ENCODE results near the gene E2F3.

The E2F3 gene

DNA sequence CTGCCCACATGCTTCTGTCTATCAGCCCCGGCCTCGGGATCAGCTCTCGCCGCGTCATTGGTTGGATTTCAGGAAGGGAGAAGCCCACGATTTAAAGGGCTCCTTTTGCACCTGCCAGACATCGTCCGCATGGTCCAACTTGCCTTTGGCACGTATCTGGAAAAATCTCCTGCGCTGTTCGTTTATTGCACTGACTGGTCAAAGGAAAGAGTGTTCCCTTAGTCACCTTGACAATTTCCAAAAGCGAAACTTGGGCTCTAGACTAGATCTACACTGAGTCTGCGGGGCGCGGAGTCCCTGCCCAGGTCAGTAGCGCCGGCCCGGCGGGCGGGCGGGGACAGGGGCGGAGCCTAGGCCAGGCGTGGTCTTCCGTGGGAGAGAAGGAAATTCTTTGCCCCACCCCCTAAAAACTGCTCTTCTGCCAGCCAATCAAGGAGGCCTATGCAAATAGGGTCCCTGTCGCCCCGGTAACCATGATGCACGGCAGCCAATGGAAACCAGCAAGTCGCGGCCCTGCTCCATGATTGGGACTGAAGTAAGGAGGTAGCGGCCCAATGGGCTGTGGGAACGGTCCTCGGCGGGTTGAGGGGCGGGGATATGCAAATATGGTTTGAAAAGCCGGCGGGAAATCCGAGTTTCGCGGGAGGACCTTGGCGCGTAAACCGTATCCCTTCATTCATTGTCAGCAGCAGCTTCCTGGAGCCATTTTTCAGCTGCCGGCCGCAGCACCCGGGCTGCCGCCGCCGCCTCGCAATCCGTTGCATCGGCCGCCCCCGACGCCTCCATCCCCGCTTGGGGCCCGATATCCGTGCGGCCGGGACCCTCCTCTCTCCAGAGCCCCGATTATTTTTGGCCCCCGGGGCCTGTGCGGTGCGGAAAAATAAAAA is at the start of gene E2F3:
Gene E2F3 (plus strand): TSS at position 675 of the 887 bp plus-strand sequence. CDS start 354 bp downstream, outside the sequence.
- Histone ChIP-seq H3K79me2 (ENCODE audit: insufficient read depth, low read depth) (peaks cover 35% of the 10 kb centered on the region), H3K27me3 (ENCODE audit: insufficient read depth, low read depth) (no peaks in the 10 kb centered on the region), H3K27ac (peak within 1 kb of the TSS; percentile 99), H3K4me1 (ENCODE audit: low read depth, poor library complexity, severe bottlenecking) (peaks cover 24% of the 10 kb centered on the region), H3K4me2 (peak within 1 kb of the TSS; percentile 94), H3K4me3 (IDR thresholded peaks at IDR 0.05; ENCODE audit: insufficient read depth, low read depth, low read length) (no peak within 1 kb of the TSS), H2AFZ (ENCODE audit: low read depth) (peak within 1 kb of the TSS; percentile 64), H4K20me1 (ENCODE audit: insufficient read depth) (0 out of 2 replicates have a peak, but pooled peaks cover 4% of the 10 kb centered on the region), H3K36me3 (ENCODE audit: insufficient read depth) (no peaks in the 10 kb centered on the region), H3K9ac (peak within 1 kb of the TSS; percentile 98)
- TF ChIP-seq, protein P1, sequence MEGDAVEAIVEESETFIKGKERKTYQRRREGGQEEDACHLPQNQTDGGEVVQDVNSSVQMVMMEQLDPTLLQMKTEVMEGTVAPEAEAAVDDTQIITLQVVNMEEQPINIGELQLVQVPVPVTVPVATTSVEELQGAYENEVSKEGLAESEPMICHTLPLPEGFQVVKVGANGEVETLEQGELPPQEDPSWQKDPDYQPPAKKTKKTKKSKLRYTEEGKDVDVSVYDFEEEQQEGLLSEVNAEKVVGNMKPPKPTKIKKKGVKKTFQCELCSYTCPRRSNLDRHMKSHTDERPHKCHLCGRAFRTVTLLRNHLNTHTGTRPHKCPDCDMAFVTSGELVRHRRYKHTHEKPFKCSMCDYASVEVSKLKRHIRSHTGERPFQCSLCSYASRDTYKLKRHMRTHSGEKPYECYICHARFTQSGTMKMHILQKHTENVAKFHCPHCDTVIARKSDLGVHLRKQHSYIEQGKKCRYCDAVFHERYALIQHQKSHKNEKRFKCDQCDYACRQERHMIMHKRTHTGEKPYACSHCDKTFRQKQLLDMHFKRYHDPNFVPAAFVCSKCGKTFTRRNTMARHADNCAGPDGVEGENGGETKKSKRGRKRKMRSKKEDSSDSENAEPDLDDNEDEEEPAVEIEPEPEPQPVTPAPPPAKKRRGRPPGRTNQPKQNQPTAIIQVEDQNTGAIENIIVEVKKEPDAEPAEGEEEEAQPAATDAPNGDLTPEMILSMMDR (conservative IDR thresholded peaks at IDR 0.05; ENCODE audit: low read depth, low read length), result 0 out of 2 replicates have a peak, but pooled peaks have one; percentile 18

DNA sequence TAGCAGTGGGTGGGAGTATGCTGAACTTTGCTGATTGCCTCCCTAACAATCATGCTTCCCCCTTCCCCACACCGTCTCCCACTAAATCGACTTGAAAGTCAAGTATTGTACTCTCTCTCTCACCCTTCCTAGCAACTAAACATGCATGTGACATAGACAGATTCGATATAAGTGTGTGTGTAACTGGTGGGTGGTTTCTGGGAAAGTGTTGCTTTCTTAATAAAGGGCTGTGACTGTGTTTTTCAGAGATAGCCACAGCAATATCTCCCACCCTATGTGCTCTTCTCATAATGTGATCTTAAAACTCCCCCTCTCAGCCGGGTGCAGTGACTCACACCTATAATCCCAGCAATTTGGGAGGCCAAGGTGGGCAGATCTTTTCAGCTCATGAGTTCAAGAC is 49.3 kb upstream of the E2F3 start:
- H3K4me1 ChIP-seq (ENCODE audit: low read depth, poor library complexity, severe bottlenecking), result no peaks in the 10 kb centered on the region
- no peak overlapping the region for H3K4me2 ChIP-seq
- no peaks in the 10 kb centered on the region for H3K36me3 ChIP-seq (ENCODE audit: insufficient read depth)
- no peaks in the 10 kb centered on the region for H4K20me1 ChIP-seq (ENCODE audit: insufficient read depth)
- no peak overlapping the region for H2AFZ ChIP-seq (ENCODE audit: low read depth)
- no peak overlapping the region for H3K4me3 ChIP-seq (IDR thresholded peaks at IDR 0.05; ENCODE audit: insufficient read depth, low read depth, low read length)
- H3K27ac ChIP-seq, result no peak overlapping the region
- TF ChIP-seq, protein P1 (conservative IDR thresholded peaks at IDR 0.05; ENCODE audit: low read depth, low read length), result no peak
- no peaks in the 10 kb centered on the region for H3K27me3 ChIP-seq (ENCODE audit: insufficient read depth, low read depth)
- H3K9ac ChIP-seq, result no peak overlapping the region
- H3K79me2 ChIP-seq (ENCODE audit: insufficient read depth, low read depth), result no peaks in the 10 kb centered on the region

DNA sequence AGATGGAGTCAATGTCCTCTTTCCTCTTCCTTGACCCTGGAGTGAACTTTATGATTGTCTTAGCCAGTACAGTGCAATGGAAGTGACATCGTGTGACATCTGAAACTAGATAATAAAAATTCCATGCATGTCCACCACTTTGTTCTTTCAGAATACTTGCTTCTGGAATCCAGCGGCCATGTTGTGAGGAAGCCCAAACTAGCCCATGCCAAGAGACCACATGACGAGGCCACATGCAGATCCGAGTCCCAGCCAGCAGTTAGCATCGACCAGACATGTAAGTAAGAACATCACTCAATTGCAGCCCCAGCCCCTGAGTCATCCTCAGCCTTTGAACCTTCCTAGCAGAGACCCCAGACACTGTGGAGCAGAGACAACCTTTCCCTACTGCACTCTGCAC is 48.5 kb upstream of the E2F3 start:
- Histone ChIP-seq H3K4me1 (ENCODE audit: low read depth, poor library complexity, severe bottlenecking) (no peaks in the 10 kb centered on the region), H3K9ac (no peak overlapping the region), H3K36me3 (ENCODE audit: insufficient read depth) (no peaks in the 10 kb centered on the region), H3K79me2 (ENCODE audit: insufficient read depth, low read depth) (no peaks in the 10 kb centered on the region), H3K4me2 (no peak overlapping the region), H3K27me3 (ENCODE audit: insufficient read depth, low read depth) (no peaks in the 10 kb centered on the region), H3K27ac (no peak overlapping the region), H3K4me3 (IDR thresholded peaks at IDR 0.05; ENCODE audit: insufficient read depth, low read depth, low read length) (no peak overlapping the region), H2AFZ (ENCODE audit: low read depth) (no peak overlapping the region), H4K20me1 (ENCODE audit: insufficient read depth) (no peaks in the 10 kb centered on the region)
- TF ChIP-seq, protein P1 (conservative IDR thresholded peaks at IDR 0.05; ENCODE audit: low read depth, low read length), result no peak

DNA sequence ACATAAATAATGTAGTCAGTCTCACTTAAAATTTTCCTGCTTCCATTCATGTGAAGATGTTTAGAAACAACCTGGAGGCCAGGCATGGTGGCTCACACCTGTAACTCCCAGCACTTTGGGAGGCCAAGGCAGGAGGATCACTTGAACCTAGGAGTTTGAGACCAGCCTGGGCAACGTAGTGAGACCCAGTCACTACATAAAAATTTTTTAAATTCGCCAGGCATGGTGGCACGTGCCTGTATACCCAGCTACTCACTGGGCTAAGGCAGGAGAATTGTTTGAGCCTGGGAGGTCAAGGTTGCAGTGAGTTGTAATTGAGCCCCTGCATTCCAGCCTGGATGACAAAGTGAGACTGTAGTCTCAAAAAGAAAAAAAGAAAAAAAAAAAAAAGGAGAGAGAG is 47.3 kb upstream of the E2F3 start:
- Histone ChIP-seq H3K4me3 (IDR thresholded peaks at IDR 0.05; ENCODE audit: insufficient read depth, low read depth, low read length) (no peak overlapping the region), H2AFZ (ENCODE audit: low read depth) (no peak overlapping the region), H4K20me1 (ENCODE audit: insufficient read depth) (no peaks in the 10 kb centered on the region), H3K79me2 (ENCODE audit: insufficient read depth, low read depth) (no peaks in the 10 kb centered on the region), H3K27me3 (ENCODE audit: insufficient read depth, low read depth) (no peaks in the 10 kb centered on the region), H3K9ac (no peak overlapping the region), H3K4me2 (no peak overlapping the region), H3K4me1 (ENCODE audit: low read depth, poor library complexity, severe bottlenecking) (no peaks in the 10 kb centered on the region), H3K27ac (no peak overlapping the region), H3K36me3 (ENCODE audit: insufficient read depth) (no peaks in the 10 kb centered on the region)
- TF ChIP-seq, protein P1 (conservative IDR thresholded peaks at IDR 0.05; ENCODE audit: low read depth, low read length), result no peak
